ENCODE results near the gene OSCP1. TPM values are rescaled to one million over a fixed set of nuclear protein-coding genes. Genes with fewer than 3 reads are reported as not detected.

Gene OSCP1
- total RNA-seq, 1 experiment from 2014 or later = 3.2 TPM

DNA sequence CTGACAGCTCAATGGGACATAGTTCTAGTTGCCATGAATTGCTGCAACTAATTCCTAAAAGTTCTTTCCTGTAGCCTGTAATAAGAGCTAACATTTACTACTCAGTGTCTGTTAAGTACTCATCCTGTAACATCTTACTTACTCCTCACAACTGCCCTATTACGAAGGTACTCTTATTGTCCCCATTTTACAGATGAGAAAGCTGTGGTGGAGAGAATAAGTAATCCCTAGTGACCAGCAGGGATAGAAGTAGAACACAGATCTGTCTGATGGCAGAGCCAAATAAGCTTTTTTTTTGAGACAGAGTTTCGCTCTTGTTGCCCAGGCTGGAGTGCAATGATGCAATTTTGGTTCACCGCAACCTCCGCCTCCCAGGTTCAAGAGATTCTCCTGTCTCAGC is 67.6 kb downstream of the OSCP1 start:
- H3K9me3 ChIP-seq (ENCODE audit: control insufficient read depth, low read depth, low read length) = no peaks in the 10 kb centered on the region
- no CpG with 5 or more reads among the region's 4 CpGs for WGBS (ENCODE audit: extremely low coverage, insufficient read length, low lambda C conversion rate)
- H3K79me2 ChIP-seq (ENCODE audit: insufficient read depth, low read length) = peaks cover 12% of the 10 kb centered on the region; the same call in 1 of the 2 replicates
- no peak overlapping the region for H3K23ac ChIP-seq (ENCODE audit: insufficient read length, low read depth, low read length)
- no peak overlapping the region for H4K8ac ChIP-seq (replicated peaks; ENCODE audit: insufficient read length, low read depth, low read length)
- H3K23me2 ChIP-seq (ENCODE audit: insufficient read length, low read depth, low read length, poor library complexity, severe bottlenecking) = peaks cover 11% of the 10 kb centered on the region
- no peak overlapping the region for H2BK120ac ChIP-seq (ENCODE audit: low read depth, low read length, poor library complexity, severe bottlenecking)
- no peak overlapping the region for H3K9ac ChIP-seq (ENCODE audit: extremely low read depth, insufficient read length, low read length)
- no peak overlapping the region for H2AK5ac ChIP-seq (ENCODE audit: insufficient read length, low read length)
- no peak overlapping the region for H3K56ac ChIP-seq (ENCODE audit: insufficient read length, low read depth, low read length)
- H3K27ac Mint-ChIP-seq = no peak overlapping the region
- no peak overlapping the region for H3K4ac ChIP-seq (ENCODE audit: low read depth, low read length)
- no peaks in the 10 kb centered on the region for H3K79me1 ChIP-seq (ENCODE audit: insufficient read depth, low read depth, low read length, poor library complexity, severe bottlenecking)
- no peak overlapping the region for H3K4me3 Mint-ChIP-seq
- TF ChIP-seq, protein P1, sequence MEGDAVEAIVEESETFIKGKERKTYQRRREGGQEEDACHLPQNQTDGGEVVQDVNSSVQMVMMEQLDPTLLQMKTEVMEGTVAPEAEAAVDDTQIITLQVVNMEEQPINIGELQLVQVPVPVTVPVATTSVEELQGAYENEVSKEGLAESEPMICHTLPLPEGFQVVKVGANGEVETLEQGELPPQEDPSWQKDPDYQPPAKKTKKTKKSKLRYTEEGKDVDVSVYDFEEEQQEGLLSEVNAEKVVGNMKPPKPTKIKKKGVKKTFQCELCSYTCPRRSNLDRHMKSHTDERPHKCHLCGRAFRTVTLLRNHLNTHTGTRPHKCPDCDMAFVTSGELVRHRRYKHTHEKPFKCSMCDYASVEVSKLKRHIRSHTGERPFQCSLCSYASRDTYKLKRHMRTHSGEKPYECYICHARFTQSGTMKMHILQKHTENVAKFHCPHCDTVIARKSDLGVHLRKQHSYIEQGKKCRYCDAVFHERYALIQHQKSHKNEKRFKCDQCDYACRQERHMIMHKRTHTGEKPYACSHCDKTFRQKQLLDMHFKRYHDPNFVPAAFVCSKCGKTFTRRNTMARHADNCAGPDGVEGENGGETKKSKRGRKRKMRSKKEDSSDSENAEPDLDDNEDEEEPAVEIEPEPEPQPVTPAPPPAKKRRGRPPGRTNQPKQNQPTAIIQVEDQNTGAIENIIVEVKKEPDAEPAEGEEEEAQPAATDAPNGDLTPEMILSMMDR (conservative IDR thresholded peaks at IDR 0.05) = no peak
- no peak for DNase-seq
- no peak overlapping the region for H4K5ac ChIP-seq (ENCODE audit: insufficient read length, low read depth, low read length)
- no peaks in the 10 kb centered on the region for H4K20me1 ChIP-seq (ENCODE audit: control insufficient read depth, insufficient read depth, insufficient read length)
- no peak overlapping the region for H2BK20ac ChIP-seq (ENCODE audit: low read depth, low read length, poor library complexity, severe bottlenecking)
- H2BK15ac ChIP-seq (ENCODE audit: low read depth, low read length) = no peak overlapping the region
- no peak overlapping the region for H4K91ac ChIP-seq (ENCODE audit: insufficient read length, low read depth, low read length)
- peaks cover 0 to 5% (median 2%) of the 10 kb centered on the region in 3 experiments; a peak in 3 of 7 replicates for H3K36me3 Mint-ChIP-seq (ENCODE audit: insufficient read depth in 1 of 3, low read depth in 3 of 3)
- H3K4me1 Mint-ChIP-seq = peaks cover 32 to 40% of the 10 kb centered on the region in 2 experiments
- H3K27me3 ChIP-seq (ENCODE audit: insufficient read depth, low read length) = no peaks in the 10 kb centered on the region
- H3K27me3 Mint-ChIP-seq (ENCODE audit: low read depth) = no peaks in the 10 kb centered on the region
- H3K4me1 ChIP-seq (ENCODE audit: insufficient read depth, low read length) = peaks cover 4% of the 10 kb centered on the region; the same call in 1 of the 2 replicates
- H3K4me2 ChIP-seq (ENCODE audit: insufficient read depth, insufficient read length, low read length) = no peak overlapping the region
- no peak overlapping the region for H3K27ac ChIP-seq (ENCODE audit: insufficient read length, low read depth, low read length)
- H2BK12ac ChIP-seq (ENCODE audit: insufficient read length, low read depth, low read length) = no peak overlapping the region
- no peak overlapping the region for H3K18ac ChIP-seq (ENCODE audit: insufficient read length, low read depth, low read length)
- no peak overlapping the region for H2AFZ ChIP-seq (ENCODE audit: low read length)
- no peak overlapping the region for H3T11ph ChIP-seq (ENCODE audit: low read length)
- no peak overlapping the region for H2BK5ac ChIP-seq (ENCODE audit: insufficient read length, low read length)
- no peaks in the 10 kb centered on the region for H3K9me3 Mint-ChIP-seq
- H3K14ac ChIP-seq (ENCODE audit: insufficient read depth, low read length) = no peak overlapping the region
